HT1080 (cell line): ENCODE data around the gene NFKBIL1. TPM values are rescaled to one million over a fixed set of nuclear protein-coding genes. Genes with fewer than 3 reads are reported as not detected.
"Not testable (repeated sequence)": the region's sequence is repeated elsewhere in the genome, so short reads cannot be mapped to it uniquely, and the experiment has no call there.

Experiments
- DNase-seq: peaks from one replicate; pipeline ENCODE4 v3.0.0-alpha.2; 2015; ENCODE audit warnings: low read depth
- small RNA-seq: library from RNA; depleted of rRNA; stranded (forward); fragments of <200 nt; gene quantifications from one replicate; pipeline ENCODE3, GENCODE V24; 2014
- total RNA-seq: library from RNA; depleted of rRNA; stranded (reverse); fragments of >200 nt; shearing (Covaris generic); gene quantifications from 2 replicates; pipeline ENCODE4 v1.2.3, GENCODE V29; 2014; rRNA removed

The NFKBIL1 gene
- total RNA-seq, 1 experiment from 2014 or later = 21.9 TPM

DNA sequence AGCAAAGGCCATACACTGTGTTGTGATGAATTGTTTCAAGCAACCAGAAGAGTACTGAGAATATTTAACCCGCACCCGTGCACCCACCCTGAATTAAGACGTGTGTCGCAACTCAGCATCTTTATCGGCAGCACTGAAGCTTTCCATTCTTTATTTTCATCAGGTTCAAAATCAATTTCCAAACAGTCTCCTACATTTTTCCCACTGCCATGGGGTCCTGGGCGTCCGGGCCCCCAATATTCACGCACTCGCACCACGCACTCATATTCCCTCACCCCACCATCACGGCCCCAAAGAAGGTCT lies 33.0 kb downstream of the NFKBIL1 start:
- DNase-seq = no peak

DNA sequence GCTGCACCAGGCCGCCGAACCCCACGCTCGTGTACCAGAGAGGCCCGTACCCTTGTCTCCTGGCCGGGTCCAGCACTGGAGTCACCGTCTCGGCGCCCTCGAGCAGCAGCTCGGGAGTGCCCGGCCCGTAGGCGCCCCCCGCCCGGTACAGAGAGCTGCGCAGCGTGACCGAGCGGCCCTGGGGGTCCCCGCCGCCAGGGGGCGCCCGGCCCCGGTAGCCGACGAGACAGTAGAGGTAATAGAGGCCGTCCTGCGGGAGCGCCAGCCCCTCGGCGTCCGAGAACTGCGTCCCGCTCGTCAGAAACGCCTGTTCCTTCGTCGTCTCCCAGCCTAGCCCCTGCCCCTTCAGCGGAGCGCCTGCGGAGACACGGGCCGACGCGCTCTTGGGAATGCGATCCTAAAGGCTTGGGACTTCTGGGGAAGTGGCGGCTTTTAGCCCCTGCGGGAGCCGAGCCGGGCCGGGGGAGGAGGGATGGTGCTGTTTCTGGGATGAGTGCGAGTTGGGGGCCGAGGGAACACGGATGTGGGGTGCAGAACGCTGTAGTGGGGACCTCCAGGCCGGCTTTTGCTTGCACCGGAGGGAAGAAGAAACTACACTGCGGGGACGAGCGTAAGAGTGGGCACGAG lies 33.5 kb downstream of the NFKBIL1 start:
- DNase-seq = peak; percentile 73

DNA sequence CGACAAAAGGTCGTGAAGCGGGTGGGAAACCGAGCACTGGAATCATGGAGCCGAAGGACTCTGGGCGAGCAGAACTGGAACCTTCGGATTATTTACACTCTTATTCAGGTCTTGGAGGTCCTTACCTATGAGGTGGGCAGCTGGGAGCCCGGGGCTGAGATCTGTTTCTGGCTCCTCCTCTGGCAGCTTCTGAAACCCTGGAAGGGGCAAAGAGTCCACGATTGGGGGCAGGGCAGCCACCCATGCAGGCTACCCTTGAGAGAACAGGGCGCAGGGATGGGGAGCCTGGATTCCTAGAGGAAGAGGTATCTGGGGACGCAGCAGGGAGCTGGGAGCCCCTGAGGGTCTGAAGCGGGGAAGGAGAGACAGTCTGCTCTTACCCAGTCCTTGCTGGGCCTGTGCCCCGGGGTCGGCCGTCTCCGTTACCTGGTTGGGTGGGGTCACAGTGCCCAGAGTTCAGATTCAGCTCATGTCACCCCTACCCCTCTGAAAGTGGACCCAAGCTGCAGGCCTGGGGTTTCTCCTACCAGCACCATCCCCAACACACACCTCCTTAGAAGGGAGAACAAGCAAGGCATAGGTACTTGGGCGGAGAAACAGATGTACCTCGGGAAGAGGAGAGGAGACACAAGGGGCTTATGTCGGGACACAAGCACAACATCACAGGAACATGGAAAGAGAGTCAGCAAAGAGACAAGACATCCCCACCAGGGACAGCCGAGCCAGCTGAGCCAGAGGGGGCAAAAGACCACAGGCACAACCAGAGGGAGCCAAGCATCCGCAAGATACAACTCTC lies 34.2 kb downstream of the NFKBIL1 start:
- DNase-seq = no peak

DNA sequence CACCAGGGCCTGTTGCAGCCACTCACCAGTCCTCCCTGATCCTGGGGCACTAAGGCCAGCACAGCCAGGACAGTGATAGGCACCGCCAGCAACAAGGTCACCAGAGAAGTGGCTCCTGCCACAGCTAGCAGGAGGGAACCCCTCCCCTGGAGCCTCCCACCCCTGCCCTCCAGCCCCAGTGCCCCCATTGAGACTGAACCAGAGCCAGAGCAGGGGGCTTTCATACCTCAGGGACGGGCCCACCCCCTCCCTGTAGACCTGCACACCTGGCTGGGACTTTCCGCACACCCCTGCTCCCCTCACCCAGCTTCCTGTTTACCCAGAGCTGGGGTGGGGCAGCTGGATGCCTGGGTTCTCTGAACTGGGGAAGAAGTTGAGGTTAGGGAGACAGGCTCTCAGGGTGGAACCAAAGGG lies 34.8 kb downstream of the NFKBIL1 start, which contains the start of gene LTB:
Gene LTB (minus strand): TSS at position 195 of the 414 bp plus-strand sequence. CDS start 7 bp downstream, at position 188.
- no peak for DNase-seq

DNA sequence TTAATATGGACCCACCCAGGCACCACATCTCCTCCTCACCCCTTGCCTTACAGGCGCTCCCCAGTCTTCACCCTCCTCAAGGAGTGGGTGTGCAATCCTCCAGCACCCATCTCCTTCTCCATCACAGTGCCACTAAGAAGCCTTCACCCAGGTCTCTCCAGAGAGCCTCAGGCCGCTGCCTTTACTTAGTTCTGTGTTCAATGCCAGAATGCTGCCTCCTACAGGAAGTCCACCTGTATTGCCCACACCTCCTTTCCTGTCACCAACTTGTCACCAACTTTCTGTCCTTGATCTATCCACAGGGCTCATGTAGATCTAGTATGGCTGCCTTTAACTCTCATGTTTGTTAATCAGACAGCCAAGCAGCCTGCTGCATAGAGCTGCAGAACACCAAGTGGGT lies 38.1 kb downstream of the NFKBIL1 start:
- no peak for DNase-seq

DNA sequence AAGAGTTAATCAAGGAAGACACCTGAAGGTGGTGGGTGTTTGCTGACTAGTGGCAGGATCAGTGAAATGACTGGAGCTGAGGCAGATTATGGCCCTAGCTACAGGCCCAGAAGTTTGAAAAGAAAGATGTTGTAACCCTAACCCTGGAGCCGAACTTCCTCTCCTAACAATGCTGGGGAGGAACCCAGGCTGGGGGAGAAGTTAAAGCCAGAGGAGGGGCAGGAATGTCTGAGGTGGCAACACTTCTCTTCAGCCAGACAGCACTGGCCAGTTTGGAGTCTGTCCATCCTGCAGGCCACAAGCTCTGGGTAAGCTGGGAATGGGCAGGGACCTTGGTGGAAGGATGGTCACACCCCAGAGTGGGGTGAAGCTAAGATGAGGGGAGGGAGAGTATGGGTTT lies 38.6 kb downstream of the NFKBIL1 start, which contains the start of gene LST1:
Gene LST1 (plus strand): TSS at position 270 of the 400 bp plus-strand sequence. CDS start 1,023 bp downstream, outside the sequence.
- no peak for DNase-seq

DNA sequence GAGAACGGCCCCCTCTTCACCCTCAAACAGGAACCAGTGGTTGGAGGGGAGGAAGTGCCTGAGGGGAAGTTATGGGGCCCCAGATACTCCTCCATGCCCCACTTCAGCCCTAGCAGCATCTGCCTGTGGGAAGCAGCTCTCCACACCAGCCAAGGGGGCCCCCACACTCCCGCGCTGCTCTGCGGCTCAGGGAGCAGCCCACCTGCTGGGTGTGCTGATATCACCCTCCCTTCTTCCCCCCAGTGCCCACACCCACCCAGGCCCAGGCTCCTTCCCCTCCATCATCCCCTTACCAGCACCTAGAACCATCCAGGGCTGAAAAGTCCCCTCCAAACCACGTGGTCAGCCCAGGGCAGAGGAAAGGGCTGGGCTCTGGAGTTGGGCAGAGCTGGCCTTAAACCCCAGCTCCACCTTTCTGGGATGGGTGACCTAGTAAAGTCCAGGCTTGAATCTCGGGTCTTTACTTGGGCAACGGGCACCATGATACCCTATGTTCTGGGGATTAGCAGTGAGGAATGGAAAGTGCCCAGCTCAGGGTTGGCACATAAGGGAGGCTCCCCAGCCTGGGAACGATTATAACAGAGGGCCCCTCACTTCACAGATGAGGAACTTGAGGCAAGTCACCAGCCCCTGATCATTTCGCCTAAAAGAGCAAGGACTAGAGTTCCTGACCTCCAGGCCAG lies 39.3 kb downstream of the NFKBIL1 start:
- DNase-seq = no peak

DNA sequence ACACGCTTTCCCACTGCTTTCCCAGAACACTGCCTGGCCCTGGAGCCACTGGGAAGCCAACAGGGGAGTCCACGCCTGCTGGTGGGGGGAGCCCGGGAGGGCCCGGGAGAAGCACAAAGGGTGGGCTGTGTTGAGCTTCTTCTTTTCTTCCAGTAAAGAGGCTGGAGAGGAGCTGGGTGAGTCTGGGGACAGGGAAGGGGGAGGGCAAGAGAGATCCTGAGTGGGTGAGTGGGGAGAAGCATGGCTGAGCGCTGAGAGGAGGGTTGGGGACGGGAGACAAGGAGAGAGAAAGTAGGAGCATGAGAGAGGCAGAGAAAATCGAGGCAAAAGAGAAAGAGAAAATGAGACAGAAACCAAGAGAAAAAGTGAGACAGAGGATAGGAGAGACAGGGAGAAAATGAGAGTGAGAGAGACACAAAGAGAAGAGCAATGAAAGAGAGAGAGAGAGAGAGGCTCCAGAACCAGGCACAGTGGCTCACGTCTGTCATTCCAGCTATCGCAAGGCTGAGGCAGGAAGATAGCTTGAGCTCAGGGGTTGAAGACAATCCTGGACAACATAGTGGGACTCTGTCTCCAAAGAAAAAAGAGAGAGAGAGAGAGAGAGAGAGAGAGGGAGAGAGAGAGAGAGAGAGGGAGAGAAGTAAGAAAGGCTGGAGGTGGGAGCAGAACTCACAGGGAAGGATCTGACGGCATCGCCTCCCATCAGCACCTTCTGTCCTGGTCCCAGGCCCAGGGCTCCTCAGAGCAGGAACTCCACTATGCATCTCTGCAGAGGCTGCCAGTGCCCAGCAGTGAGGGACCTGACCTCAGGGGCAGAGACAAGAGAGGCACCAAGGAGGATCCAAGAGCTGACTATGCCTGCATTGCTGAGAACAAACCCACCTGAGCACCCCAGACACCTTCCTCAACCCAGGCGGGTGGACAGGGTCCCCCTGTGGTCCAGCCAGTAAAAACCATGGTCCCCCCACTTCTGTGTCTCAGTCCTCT lies 40.7 kb downstream of the NFKBIL1 start:
- no peak for DNase-seq

DNA sequence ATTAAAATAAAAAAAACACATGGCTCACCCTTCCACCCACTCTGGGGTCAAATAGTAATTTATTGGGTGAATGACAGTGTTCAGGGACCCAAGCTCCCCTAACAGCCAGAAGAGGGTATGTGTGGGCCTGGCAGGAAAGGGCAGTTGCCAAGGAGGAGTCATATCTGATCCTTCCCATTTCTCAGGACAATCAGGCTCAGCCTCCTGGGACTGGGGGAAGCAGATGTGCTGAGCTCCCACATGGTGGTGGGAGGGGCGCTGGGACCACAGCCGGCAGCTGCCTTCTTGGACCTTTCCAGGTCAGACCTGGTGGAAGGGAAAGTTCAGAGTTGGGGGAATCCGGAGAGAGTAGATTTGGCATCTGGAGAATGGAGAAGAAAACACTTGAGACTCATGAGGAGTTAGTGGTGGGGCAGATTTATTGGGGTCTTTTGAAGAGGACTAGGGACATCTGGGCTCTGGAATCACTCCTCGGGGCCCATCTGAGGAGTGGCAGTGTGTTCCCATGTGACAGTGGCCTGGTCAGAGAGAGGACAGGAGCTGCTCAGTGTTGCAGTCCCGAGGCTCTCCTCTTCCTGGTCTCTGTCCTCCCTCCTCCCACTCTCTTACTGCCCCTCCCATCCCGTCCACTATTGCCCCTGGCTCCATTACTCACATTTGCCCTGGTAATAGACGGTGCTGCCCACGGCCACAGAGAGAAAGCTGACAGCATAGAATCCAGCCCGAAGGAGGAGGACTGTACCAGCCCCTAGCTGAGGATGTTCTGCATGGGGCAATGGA lies 41.7 kb downstream of the NFKBIL1 start:
- no peak for DNase-seq

DNA sequence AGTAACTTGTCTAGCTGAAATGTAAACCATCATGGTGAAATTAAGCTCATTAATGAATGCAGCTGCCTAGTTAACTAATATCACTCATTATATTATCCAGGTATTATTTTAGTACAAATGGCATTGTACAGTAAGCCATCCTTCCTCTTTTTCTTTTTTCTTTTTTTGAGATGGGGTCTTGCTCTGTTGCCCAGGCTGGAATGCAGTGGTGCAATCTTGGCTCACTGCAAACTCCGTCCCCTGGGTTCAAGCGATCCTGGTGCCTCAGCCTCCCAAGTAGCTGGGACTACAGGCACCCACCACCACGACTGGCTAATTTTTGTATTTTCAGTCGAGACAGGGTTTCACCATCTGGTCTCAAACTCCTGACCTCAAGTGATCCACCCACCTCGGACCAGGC lies 43.3 kb downstream of the NFKBIL1 start:
- not testable (repeated sequence) for DNase-seq

DNA sequence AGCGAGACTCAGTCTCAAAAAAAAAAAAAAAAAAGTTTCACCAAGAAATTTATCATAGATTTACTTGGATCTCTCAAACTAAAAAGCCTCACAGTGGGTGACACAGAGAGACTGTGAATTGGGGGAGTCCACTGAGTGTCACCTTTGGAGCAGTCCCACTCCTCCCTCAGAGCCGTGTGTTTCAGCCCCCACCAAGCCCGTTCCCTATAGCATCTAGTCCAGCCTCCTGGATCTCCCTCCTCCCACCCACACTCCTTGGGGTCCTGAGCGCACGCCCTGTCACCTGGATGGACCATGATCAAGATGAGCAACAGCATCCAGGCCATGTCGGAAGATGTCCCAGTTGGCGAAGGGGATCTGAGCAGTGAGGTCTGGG lies 45.0 kb downstream of the NFKBIL1 start:
- DNase-seq = no peak

DNA sequence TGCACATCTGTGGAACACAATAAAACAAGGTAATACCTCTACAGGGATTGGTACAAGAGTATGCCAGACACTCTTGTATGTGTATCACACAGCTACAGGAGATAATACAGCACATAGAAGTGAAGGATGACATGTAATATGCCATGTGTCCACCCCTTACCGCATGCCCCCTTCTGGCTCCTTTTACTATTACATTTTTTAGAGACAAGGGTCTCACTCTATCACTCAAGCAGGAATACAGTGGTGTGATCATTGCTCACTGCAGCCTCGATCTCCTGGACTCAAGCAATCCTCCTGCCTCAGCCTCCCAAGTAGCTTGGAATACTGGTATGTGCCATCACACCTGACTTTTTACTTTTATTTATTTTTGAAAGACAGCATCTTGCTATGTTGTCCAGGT lies 49.6 kb downstream of the NFKBIL1 start:
- peak; percentile 48 for DNase-seq

DNA sequence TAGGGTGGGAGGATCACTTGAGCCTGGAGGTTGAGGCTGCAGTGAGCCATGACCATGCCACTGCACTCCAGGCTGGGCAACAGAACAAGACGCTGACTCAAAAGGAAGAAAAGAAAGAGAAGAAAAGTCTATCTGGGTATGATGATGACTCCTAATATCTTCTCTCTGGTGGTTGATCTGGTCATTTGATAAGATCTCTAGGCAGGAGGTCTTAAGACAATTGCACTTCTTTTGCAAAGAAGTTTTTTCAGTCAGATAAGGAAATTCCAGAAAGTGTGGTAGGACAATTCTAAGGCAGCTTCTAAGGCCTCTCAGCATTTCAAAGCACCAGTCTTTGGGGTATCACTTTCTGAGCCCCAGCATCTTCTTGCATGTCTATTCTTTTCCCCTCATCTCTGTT lies 59.9 kb downstream of the NFKBIL1 start:
- no peak for DNase-seq

Small RNA genes within 50 kb of the gene (small RNA-seq; reads per million reads assigned to genes)
- gene AL663061.1 (not detected), gene SNORD117 (346 reads per million, percentile 98 among the genes with 10 or more reads in this experiment), gene SNORD84 (not detected)

Other genes with a start within 250 kb of the NFKBIL1 start
- gene HLA-B, start 190.4 kb upstream of the NFKBIL1 start, total RNA-seq = 11.8 and 15.4 TPM in 2 replicates
- gene MICA, start 144.0 kb upstream of the NFKBIL1 start, total RNA-seq = 24.9 and 25.6 TPM in 2 replicates
- not detected in 2 replicates for gene MICB, start 49.5 kb upstream of the NFKBIL1 start, total RNA-seq
- not detected in 2 replicates for gene MCCD1, start 18.6 kb upstream of the NFKBIL1 start, total RNA-seq
- 856 and 950 TPM in 2 replicates for gene DDX39B, start 5.6 kb upstream of the NFKBIL1 start, total RNA-seq
- gene ATP6V1G2, start 1.0 kb upstream of the NFKBIL1 start, total RNA-seq = 2.1 TPM in 2 replicates
- not detected in 2 replicates for gene LTA, start 24.7 kb downstream of the NFKBIL1 start, total RNA-seq
- not detected in 2 replicates for gene TNF, start 28.0 kb downstream of the NFKBIL1 start, total RNA-seq
- not detected in 2 replicates for gene LTB, start 34.8 kb downstream of the NFKBIL1 start, total RNA-seq
- not detected in 2 replicates for gene LST1, start 38.7 kb downstream of the NFKBIL1 start, total RNA-seq
- gene NCR3, start 45.4 kb downstream of the NFKBIL1 start, total RNA-seq = not detected in 2 replicates
- gene AIF1, start 67.6 kb downstream of the NFKBIL1 start, total RNA-seq = not detected in 2 replicates
- 93.0 and 115 TPM in 2 replicates for gene PRRC2A, start 73.1 kb downstream of the NFKBIL1 start, total RNA-seq
- gene BAG6, start 105.1 kb downstream of the NFKBIL1 start, total RNA-seq = 196 and 211 TPM in 2 replicates
- 1.8 and 2.5 TPM in 2 replicates for gene APOM, start 108.3 kb downstream of the NFKBIL1 start, total RNA-seq
- gene C6orf47, start 113.2 kb downstream of the NFKBIL1 start, total RNA-seq = 21.8 and 22.8 TPM in 2 replicates
- gene GPANK1, start 117.4 kb downstream of the NFKBIL1 start, total RNA-seq = 37.5 and 38.5 TPM in 2 replicates
- gene CSNK2B, start 118.5 kb downstream of the NFKBIL1 start, total RNA-seq = 272 and 357 TPM in 2 replicates
- 0.88 and 2.6 TPM in 2 replicates for gene LY6G5B, start 122.4 kb downstream of the NFKBIL1 start, total RNA-seq
- gene LY6G5C, start 133.5 kb downstream of the NFKBIL1 start, total RNA-seq = 0.47 and 3.6 TPM in 2 replicates
- gene ABHD16A, start 155.7 kb downstream of the NFKBIL1 start, total RNA-seq = 21.6 and 26.5 TPM in 2 replicates
- gene LY6G6F, start 159.3 kb downstream of the NFKBIL1 start, total RNA-seq = not detected in 2 replicates
- gene LY6G6D, start 167.7 kb downstream of the NFKBIL1 start, total RNA-seq = not detected in 2 replicates
- not detected in 2 replicates for gene LY6G6C, start 174.1 kb downstream of the NFKBIL1 start, total RNA-seq
- gene MPIG6B, start 175.8 kb downstream of the NFKBIL1 start, total RNA-seq = not detected in 2 replicates
- 36.0 and 36.2 TPM in 2 replicates for gene DDAH2, start 181.7 kb downstream of the NFKBIL1 start, total RNA-seq
- gene CLIC1, start 188.9 kb downstream of the NFKBIL1 start, total RNA-seq = 1,383 and 1,400 TPM in 2 replicates
- 9.5 and 10.2 TPM in 2 replicates for gene MSH5, start 192.4 kb downstream of the NFKBIL1 start, total RNA-seq
- gene SAPCD1, start 215.0 kb downstream of the NFKBIL1 start, total RNA-seq = 0.64 and 3.5 TPM in 2 replicates
- 0.77 and 0.79 TPM in 2 replicates for gene VWA7, start 229.7 kb downstream of the NFKBIL1 start, total RNA-seq
- 63.0 and 76.4 TPM in 2 replicates for gene VARS1, start 248.1 kb downstream of the NFKBIL1 start, total RNA-seq